Sigmoid colon (tissue), 7 donors: ENCODE measurements around the gene COL5A1. TPM values are rescaled to one million over a fixed set of nuclear protein-coding genes. Genes with fewer than 3 reads are reported as not detected.
A peak's percentile ranks its signal among the peaks of the same experiment; 100 is the strongest.

ENCODE experiments used
- DNase-seq: peaks from one replicate; pipeline ENCODE4 v3.0.0-alpha.2; 2019
- H3K27ac ChIP-seq, 4 donors: fragments of 200-600 bp; sonication (generic); one replicate each; pipeline ENCODE4 v1.5.1; 2016 to 2019; ENCODE audit warnings: mild to moderate bottlenecking in 1 of 4
- H3K27me3 ChIP-seq, 3 donors: fragments of 200-600 bp; sonication (generic); one replicate each; pipeline ENCODE4 v1.5.1; 2019; ENCODE audit warnings: mild to moderate bottlenecking in 1 of 3
- H3K36me3 ChIP-seq, 4 donors: fragments of 200-600 bp; sonication (generic); one replicate each; pipeline ENCODE4 v1.5.1; 2016 to 2019
- H3K4me1 ChIP-seq, 4 donors: fragments of 200-600 bp; sonication (generic); one replicate each; pipeline ENCODE4 v1.5.1; 2017 to 2019
- H3K4me3 ChIP-seq, 4 donors: fragments of 200-600 bp; sonication (generic); one replicate each; pipeline ENCODE4 v1.5.1; 2017 to 2019; ENCODE audit warnings: mild to moderate bottlenecking in 2 of 4, moderate library complexity in 1 of 4
- H3K9me3 ChIP-seq, 4 donors: fragments of 200-600 bp in 3 of 4; sonication (generic) in 3 of 4; one replicate each; pipeline versions ENCODE4 v1.5.1 to v1.6.1; 2013 to 2019
- CTCF ChIP-seq, 4 experiments: fragments of 450-650 bp in 3 of 4; fragments of 200-600 bp in 1 of 4; IDR thresholded peaks; one replicate each; pipeline ENCODE4 v1.5.1; 2016 to 2019; ENCODE audit warnings: antibody characterized with exemption in 4 of 4, mild to moderate bottlenecking in 3 of 4, moderate library complexity in 2 of 4
- EP300 ChIP-seq, 4 donors: sonication (generic); formaldehyde crosslinking; IDR thresholded peaks; one replicate each; pipeline ENCODE4 v1.6.1; 2017; ENCODE audit warnings: antibody characterized with exemption in 4 of 4
- POLR2A ChIP-seq, 2 donors: fragments of 450-650 bp; IDR thresholded peaks; one replicate each; pipeline ENCODE4 v1.6.1; 2016; ENCODE audit warnings: antibody characterized with exemption in 2 of 2, mild to moderate bottlenecking in 2 of 2, moderate library complexity in 2 of 2
- POLR2AphosphoS5 ChIP-seq, 4 donors: sonication (generic); formaldehyde crosslinking; IDR thresholded peaks; one replicate each; pipeline ENCODE4 v1.6.1; 2017; ENCODE audit warnings: antibody characterized with exemption in 4 of 4
- WGBS, 2 donors: extraction: QIAGEN DNeasy Blood & Tissue Kit; methylation state at CpG; one replicate each; pipeline ENCODE4 v1.1.7; 2013; 5-methylcytosine and 5-hydroxymethylcytosine counted together
- intact Hi-C: fragments of 100-400 bp; cut with DNase I; formaldehyde crosslinking; loops from one replicate; pipeline ENCODE4 v1.15.1; 2023
- polyA plus RNA-seq, 3 donors: library from polyadenylated mRNA; stranded (reverse); fragments of 200-250 nt; gene quantifications; one replicate each; pipeline ENCODE4 v1.2.3, GENCODE V29; 2013
- total RNA-seq, 4 donors: library from RNA; depleted of rRNA; stranded (reverse); fragments of >200 nt; gene quantifications; one replicate each; pipeline ENCODE4 v1.1.0, GENCODE V29; 2016
- donor health status: healthy with polysubstance abuse.
- donor health status: Bipolar disorder and iron deficiency.
- donor health status: healthy.

Gene COL5A1
- total and polyA plus RNA-seq, 7 donors: 4.2 to 168 (median 24.2) TPM

GRCh38 chr9:134871697-134872340 is 230.2 kb downstream of the COL5A1 start:
- intact Hi-C loops: no loop called here
- Histone ChIP-seq H3K27me3 (peaks cover 0 to 18% (median 0%) of the 10 kb centered on the region in 3 donors), H3K36me3 (no peaks in the 10 kb centered on the region), H3K27ac (peak overlapping the region in 3 of 4 donors; percentile 17 to 61 (median 43)), H3K4me1 (no peaks in the 10 kb centered on the region), H3K9me3 (no peaks in the 10 kb centered on the region), H3K4me3 (no peak overlapping the region)
- 63 to 73% methylated on average over 16 of the region's 16 CpGs for WGBS, 2 donors
- DNase-seq: peak; percentile 84
- no peak for TF ChIP-seq EP300 (IDR thresholded peaks at IDR 0.05)
- peak; percentile 38 to 82 (median 69) for TF ChIP-seq POLR2AphosphoS5 (IDR thresholded peaks at IDR 0.05)

GRCh38 chr9:134872482-134873231 is 231.1 kb downstream of the COL5A1 start:
- TF ChIP-seq POLR2A (IDR thresholded peaks at IDR 0.05) (no peak), CTCF (IDR thresholded peaks at IDR 0.05) (no peak), EP300 (IDR thresholded peaks at IDR 0.05) (no peak)

GRCh38 chr9:134875371-134875770 is 233.8 kb downstream of the COL5A1 start:
- no peaks in the 10 kb centered on the region for H3K36me3 ChIP-seq
- WGBS, 2 donors: 62 to 64% methylated on average over 1 of the region's 1 CpG
- H3K27ac ChIP-seq: no peak overlapping the region
- no peak for TF ChIP-seq POLR2AphosphoS5 (IDR thresholded peaks at IDR 0.05)
- peaks cover 0 to 19% (median 0%) of the 10 kb centered on the region in 3 donors for H3K27me3 ChIP-seq
- intact Hi-C loops: no loop called here
- DNase-seq: no peak
- H3K4me3 ChIP-seq: no peak overlapping the region
- H3K4me1 ChIP-seq: no peaks in the 10 kb centered on the region
- no peaks in the 10 kb centered on the region for H3K9me3 ChIP-seq

More at GRCh38 chr9:134872482-134873231, 231.1 kb downstream of the COL5A1 start:
- 74 to 78% methylated on average over 24 of the region's 24 CpGs for WGBS, 2 donors
- Histone ChIP-seq H3K4me1 (no peaks in the 10 kb centered on the region), H3K36me3 (no peaks in the 10 kb centered on the region), H3K9me3 (no peaks in the 10 kb centered on the region), H3K27me3 (peaks cover 0 to 18% (median 0%) of the 10 kb centered on the region in 3 donors), H3K27ac (no peak overlapping the region), H3K4me3 (no peak overlapping the region)
- DNase-seq: no peak
- intact Hi-C loops: no loop called here

- 75 to 87% methylated on average over 4 of the region's 4 CpGs for WGBS, 2 donors
Measured at GRCh38 chr9:134877541-134877940, 235.9 kb downstream of the COL5A1 start.

GRCh38 chr9:134879664-134880483 is 238.3 kb downstream of the COL5A1 start:
- Histone ChIP-seq H3K4me1 (no peaks in the 10 kb centered on the region), H3K27me3 (peaks cover 0 to 6% (median 0%) of the 10 kb centered on the region in 3 donors), H3K4me3 (no peak overlapping the region), H3K9me3 (no peaks in the 10 kb centered on the region), H3K27ac (no peak overlapping the region), H3K36me3 (no peaks in the 10 kb centered on the region)
- TF ChIP-seq CTCF (IDR thresholded peaks at IDR 0.05): no peak
- no peak for TF ChIP-seq EP300 (IDR thresholded peaks at IDR 0.05)
- TF ChIP-seq POLR2A (IDR thresholded peaks at IDR 0.05): no peak
- no peak for TF ChIP-seq POLR2AphosphoS5 (IDR thresholded peaks at IDR 0.05)
- 82 to 90% methylated on average over 13 of the region's 13 CpGs for WGBS, 2 donors
- intact Hi-C loops: no loop called here
- no peak for DNase-seq

More at GRCh38 chr9:134877541-134877940, 235.9 kb downstream of the COL5A1 start:
- no peak for DNase-seq
- no peaks in the 10 kb centered on the region for H3K36me3 ChIP-seq
- H3K4me1 ChIP-seq: no peaks in the 10 kb centered on the region
- intact Hi-C loops: no loop called here
- TF ChIP-seq CTCF (IDR thresholded peaks at IDR 0.05) (no peak), POLR2AphosphoS5 (IDR thresholded peaks at IDR 0.05) (no peak), EP300 (IDR thresholded peaks at IDR 0.05) (no peak), POLR2A (IDR thresholded peaks at IDR 0.05) (no peak)
- H3K4me3 ChIP-seq: no peak overlapping the region
- H3K27ac ChIP-seq: no peak overlapping the region
- H3K27me3 ChIP-seq: peaks cover 0 to 6% (median 0%) of the 10 kb centered on the region in 3 donors
- no peaks in the 10 kb centered on the region for H3K9me3 ChIP-seq
